ENCODE data around the gene TMTC2. TPM values are rescaled to one million over a fixed set of nuclear protein-coding genes. Genes with fewer than 3 reads are reported as not detected.

The TMTC2 gene
- total and polyA plus RNA-seq, 4 experiments from 2014 or later: 0.09 to 8.2 (median 4.2) TPM

DNA sequence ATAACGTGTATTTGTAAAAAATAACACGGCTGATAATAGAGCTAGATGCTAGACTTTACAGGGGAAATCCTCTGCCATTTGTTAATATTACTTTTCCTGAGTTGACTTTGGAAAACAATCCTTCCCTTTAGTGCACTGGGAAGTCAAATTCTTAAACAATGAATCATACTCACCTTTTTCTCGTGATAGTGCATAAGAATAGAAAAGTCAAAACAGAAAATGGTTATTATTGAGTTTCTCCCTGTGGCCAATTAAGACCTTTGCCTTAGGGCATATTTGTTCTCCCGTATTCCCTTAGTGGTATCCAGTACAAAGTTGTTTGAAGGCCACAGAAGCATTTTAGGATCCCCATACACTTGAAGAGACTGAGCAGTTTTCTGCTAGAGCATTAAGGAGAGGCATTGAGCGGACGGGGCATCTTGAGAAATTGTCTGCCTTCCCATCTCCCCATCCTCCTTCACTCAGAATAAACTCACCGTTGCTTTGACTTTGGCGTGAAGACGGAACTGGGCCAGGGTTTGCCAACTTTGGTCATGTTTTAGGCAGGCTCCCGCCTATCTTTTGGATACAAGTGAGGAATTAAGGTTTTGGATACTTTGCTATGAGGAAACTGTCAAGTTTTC lies 171.3 kb downstream of the TMTC2 start:
- Histone ChIP-seq H3K4me3 (ENCODE audit: low read length in 2 of 2) (no peak overlapping the region), H3K4me1 (ENCODE audit: insufficient read depth, low read length) (no peaks in the 10 kb centered on the region), H3K9me3 (ENCODE audit: control insufficient read depth in 1 of 2, low read length in 2 of 2) (no peaks in the 10 kb centered on the region), H3K36me3 (ENCODE audit: insufficient read depth, low read length) (no peaks in the 10 kb centered on the region), H3K27ac (ENCODE audit: low read depth, low read length) (no peak overlapping the region), H3K27me3 (ENCODE audit: insufficient read depth, low read length) (no peaks in the 10 kb centered on the region)
- no peak for DNase-seq
- CTCF ChIA-PET (ENCODE audit: partially characterized antibody): no interaction called here
- POLR2A ChIA-PET (ENCODE audit: partially characterized antibody): no interaction called here
- Mint-ChIP-seq H3K27me3 (no peaks in the 10 kb centered on the region), H3K36me3 (peaks cover 13 to 30% of the 10 kb centered on the region in 2 donors), H3K4me1 (no peaks in the 10 kb centered on the region), H3K4me3 (no peak overlapping the region), H3K27ac (no peak overlapping the region), H3K9me3 (peaks cover 0 to 3% (median 0%) of the 10 kb centered on the region in 8 donors)
- intact Hi-C loops (cut with micrococcal nuclease): no loop called here

DNA sequence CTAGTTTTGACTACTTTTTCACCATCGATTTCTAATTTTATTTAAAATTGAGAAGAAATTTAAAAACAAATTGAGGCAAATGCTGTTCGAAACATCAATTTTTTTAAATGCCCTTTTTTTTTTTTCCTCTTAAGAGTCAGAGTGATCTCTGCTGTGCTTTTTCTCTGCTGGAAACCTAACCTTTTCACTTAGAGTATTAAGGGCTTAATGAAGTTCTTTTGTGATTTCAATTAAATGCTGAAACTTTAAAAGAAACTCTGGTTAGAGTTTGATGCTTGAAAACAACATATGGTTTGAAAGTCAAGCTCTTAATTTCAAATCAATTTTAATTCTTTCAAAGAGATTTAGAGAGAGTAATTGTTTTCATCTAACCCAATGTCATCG lies 171.8 kb downstream of the TMTC2 start:
- DNase-seq: no peak
- no peaks in the 10 kb centered on the region for H3K4me1 ChIP-seq (ENCODE audit: insufficient read depth, low read length)
- no peaks in the 10 kb centered on the region for H3K4me1 Mint-ChIP-seq
- no peak overlapping the region for H3K27ac ChIP-seq (ENCODE audit: low read depth, low read length)
- no peak overlapping the region for H3K27ac Mint-ChIP-seq
- no peaks in the 10 kb centered on the region for H3K36me3 ChIP-seq (ENCODE audit: insufficient read depth, low read length)
- no peaks in the 10 kb centered on the region for H3K9me3 ChIP-seq (ENCODE audit: control insufficient read depth in 1 of 2, low read length in 2 of 2)
- H3K4me3 ChIP-seq (ENCODE audit: low read length in 2 of 2): no peak overlapping the region
- intact Hi-C loops (cut with micrococcal nuclease): no loop called here
- H3K4me3 Mint-ChIP-seq: no peak overlapping the region
- H3K36me3 Mint-ChIP-seq: peaks cover 13 to 33% of the 10 kb centered on the region in 2 donors
- ChIA-PET POLR2A (ENCODE audit: partially characterized antibody) (no interaction called here), CTCF (ENCODE audit: partially characterized antibody) (no interaction called here)
- no peaks in the 10 kb centered on the region for H3K27me3 Mint-ChIP-seq
- no peaks in the 10 kb centered on the region for H3K27me3 ChIP-seq (ENCODE audit: insufficient read depth, low read length)
- H3K9me3 Mint-ChIP-seq: peaks cover 0 to 5% (median 0%) of the 10 kb centered on the region in 8 donors

DNA sequence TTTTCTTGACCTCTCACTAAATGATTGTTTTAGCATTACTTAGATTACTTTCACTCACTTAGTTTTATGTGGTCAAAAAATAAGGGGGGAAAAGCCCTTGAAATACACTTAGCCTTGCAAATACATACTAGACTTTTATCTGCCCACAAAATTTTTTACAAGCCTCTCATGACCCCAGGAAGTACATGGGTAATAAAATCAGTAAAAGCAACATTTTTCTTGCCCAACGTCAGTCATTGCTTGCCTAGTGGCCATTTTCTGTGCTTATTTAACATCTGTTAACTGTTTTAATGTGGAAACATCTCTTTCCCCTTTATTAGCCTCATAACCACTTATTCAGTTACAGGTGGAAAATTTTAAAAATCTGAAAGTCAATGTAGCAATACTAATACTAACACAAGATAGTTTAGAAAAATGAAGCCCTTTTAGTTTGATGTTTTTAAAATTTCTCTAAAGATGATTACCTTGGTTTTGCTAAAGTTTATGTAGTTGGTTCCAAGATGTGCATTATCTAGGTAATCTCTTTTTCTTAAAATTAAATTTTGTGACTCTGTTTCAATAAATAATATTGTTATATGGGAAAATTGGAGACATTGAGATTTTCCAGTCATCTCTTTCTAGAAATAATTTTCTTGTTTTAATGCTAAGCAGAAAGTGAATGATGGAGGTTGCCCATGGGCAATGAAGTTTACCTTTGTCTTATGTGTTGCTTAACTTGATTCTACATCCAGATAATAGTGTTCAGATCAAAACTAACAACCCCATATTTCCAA lies 175.5 kb downstream of the TMTC2 start:
- Histone ChIP-seq H3K4me3 (ENCODE audit: low read length in 2 of 2) (no peak overlapping the region), H3K36me3 (ENCODE audit: insufficient read depth, low read length) (no peaks in the 10 kb centered on the region), H3K9me3 (ENCODE audit: control insufficient read depth in 1 of 2, low read length in 2 of 2) (no peaks in the 10 kb centered on the region), H3K4me1 (ENCODE audit: insufficient read depth, low read length) (no peaks in the 10 kb centered on the region), H3K27ac (ENCODE audit: low read depth, low read length) (no peak overlapping the region), H3K27me3 (ENCODE audit: insufficient read depth, low read length) (no peaks in the 10 kb centered on the region)
- ChIA-PET CTCF (ENCODE audit: partially characterized antibody) (no interaction called here), POLR2A (ENCODE audit: partially characterized antibody) (no interaction called here)
- Mint-ChIP-seq H3K27ac (no peak overlapping the region), H3K27me3 (no peaks in the 10 kb centered on the region), H3K9me3 (peaks cover 0 to 3% (median 0%) of the 10 kb centered on the region in 8 donors), H3K36me3 (peaks cover 9 to 30% of the 10 kb centered on the region in 2 donors), H3K4me1 (no peaks in the 10 kb centered on the region), H3K4me3 (no peak overlapping the region)
- intact Hi-C loops (cut with micrococcal nuclease): no loop called here
- DNase-seq: no peak

DNA sequence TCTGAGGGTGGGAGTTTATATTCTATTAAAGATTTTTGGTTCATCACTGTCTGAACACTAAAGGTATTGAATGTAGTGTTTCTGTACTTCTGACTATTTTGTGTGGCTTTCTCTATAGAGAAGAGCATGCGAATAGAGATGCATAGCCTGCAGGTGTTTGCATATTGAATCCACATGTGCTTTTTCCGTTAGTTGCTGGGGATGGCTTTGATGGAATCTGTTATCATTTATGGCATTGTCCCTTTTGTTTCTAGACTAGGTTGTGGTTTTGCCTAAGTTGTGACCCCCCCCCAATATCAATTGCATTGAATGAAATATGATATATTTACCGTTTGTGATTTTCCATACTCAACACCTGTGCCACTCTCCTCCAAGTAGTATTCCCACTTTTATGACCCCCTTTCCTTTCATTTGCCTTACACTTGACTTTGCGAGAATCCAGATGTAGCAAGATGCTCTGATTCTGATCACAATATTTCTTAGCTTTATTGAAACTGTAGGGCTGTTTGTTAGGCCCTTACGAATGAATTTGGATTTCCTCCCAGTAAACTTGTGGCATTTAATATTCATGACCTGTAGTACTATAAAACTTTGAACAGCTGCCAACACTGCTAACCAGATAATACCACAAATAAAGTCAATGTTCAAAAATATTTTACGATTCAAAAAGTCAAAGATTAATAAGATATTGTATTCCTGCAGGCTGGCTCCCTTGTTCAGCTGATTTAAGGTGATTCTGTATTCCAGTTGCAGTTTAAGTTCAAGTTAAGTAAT lies 176.4 kb downstream of the TMTC2 start:
- intact Hi-C loops (cut with micrococcal nuclease): no loop called here
- H3K36me3 ChIP-seq (ENCODE audit: insufficient read depth, low read length): no peaks in the 10 kb centered on the region
- no peak overlapping the region for H3K4me3 ChIP-seq (ENCODE audit: low read length in 2 of 2)
- ChIA-PET POLR2A (ENCODE audit: partially characterized antibody) (no interaction called here), CTCF (ENCODE audit: partially characterized antibody) (no interaction called here)
- no peaks in the 10 kb centered on the region for H3K4me1 ChIP-seq (ENCODE audit: insufficient read depth, low read length)
- H3K9me3 ChIP-seq (ENCODE audit: control insufficient read depth in 1 of 2, low read length in 2 of 2): no peaks in the 10 kb centered on the region
- Mint-ChIP-seq H3K27ac (no peak overlapping the region), H3K9me3 (peaks cover 0 to 3% (median 0%) of the 10 kb centered on the region in 8 donors), H3K4me1 (no peaks in the 10 kb centered on the region), H3K36me3 (peaks cover 4 to 23% of the 10 kb centered on the region in 2 donors), H3K27me3 (no peaks in the 10 kb centered on the region), H3K4me3 (no peak overlapping the region)
- H3K27ac ChIP-seq (ENCODE audit: low read depth, low read length): no peak overlapping the region
- DNase-seq: no peak
- no peaks in the 10 kb centered on the region for H3K27me3 ChIP-seq (ENCODE audit: insufficient read depth, low read length)

DNA sequence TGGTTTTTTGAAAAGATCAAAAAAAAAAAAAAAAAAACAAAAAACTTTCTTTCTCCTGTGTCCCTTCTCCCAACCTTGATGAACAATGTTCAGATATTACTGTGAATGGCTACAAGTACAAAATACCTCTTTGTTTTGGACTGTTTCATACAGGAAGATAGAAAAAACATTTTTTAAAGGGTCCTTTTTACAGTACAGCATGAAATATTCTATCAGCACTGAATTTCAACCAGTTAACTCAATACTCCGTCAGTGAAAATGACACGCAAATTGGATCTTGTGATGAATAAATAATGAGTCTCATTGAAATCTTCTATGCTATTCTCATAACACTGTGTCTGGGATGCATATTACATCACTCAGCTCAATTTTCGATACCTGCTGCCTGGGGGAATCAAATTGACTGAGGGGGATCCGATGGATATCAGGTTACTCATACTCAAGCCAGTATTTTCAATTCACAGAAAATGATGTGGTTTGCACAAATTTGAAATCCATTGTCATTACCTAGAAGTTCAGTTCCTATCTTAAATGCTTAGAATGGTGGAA lies 179.6 kb downstream of the TMTC2 start:
- Histone ChIP-seq H3K4me1 (ENCODE audit: insufficient read depth, low read length) (no peaks in the 10 kb centered on the region), H3K4me3 (ENCODE audit: low read length in 2 of 2) (no peak overlapping the region), H3K9me3 (ENCODE audit: control insufficient read depth in 1 of 2, low read length in 2 of 2) (no peaks in the 10 kb centered on the region), H3K36me3 (ENCODE audit: insufficient read depth, low read length) (no peaks in the 10 kb centered on the region), H3K27ac (ENCODE audit: low read depth, low read length) (no peak overlapping the region), H3K27me3 (ENCODE audit: insufficient read depth, low read length) (no peaks in the 10 kb centered on the region)
- DNase-seq: no peak
- no peaks in the 10 kb centered on the region for H3K27me3 Mint-ChIP-seq
- POLR2A ChIA-PET (ENCODE audit: partially characterized antibody): no interaction called here
- CTCF ChIA-PET (ENCODE audit: partially characterized antibody): no interaction called here
- H3K4me1 Mint-ChIP-seq: peaks cover 2 to 5% (median 4%) of the 10 kb centered on the region in 4 donors
- peaks cover 0 to 3% (median 0%) of the 10 kb centered on the region in 8 donors for H3K9me3 Mint-ChIP-seq
- H3K27ac Mint-ChIP-seq: no peak overlapping the region
- peaks cover 0 to 11% of the 10 kb centered on the region in 2 donors for H3K36me3 Mint-ChIP-seq
- intact Hi-C loops (cut with micrococcal nuclease): no loop called here
- H3K4me3 Mint-ChIP-seq: no peak overlapping the region

DNA sequence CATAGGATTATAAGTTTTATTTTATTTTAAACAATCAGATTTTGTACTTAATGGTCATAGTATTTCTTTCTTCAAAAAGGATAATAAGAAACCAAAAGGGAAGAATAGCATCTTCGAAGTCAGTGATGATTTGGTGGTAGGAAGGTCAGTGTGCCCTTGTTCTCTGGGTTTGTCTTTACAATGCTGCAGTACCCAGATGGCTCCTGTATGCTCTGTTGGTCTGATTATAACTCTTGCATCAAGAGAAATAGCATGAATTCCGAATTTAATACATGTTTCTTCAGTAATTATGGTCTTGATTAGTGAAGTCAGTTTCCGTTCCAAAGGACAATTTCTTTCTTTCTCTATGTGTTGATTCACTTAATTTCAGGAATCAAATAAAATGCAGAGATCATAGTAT lies 180.2 kb downstream of the TMTC2 start:
- Mint-ChIP-seq H3K9me3 (peaks cover 0 to 3% (median 0%) of the 10 kb centered on the region in 8 donors), H3K4me3 (no peak overlapping the region), H3K36me3 (peaks cover 0 to 11% of the 10 kb centered on the region in 2 donors), H3K27me3 (no peaks in the 10 kb centered on the region), H3K27ac (no peak overlapping the region), H3K4me1 (peaks cover 2 to 5% (median 4%) of the 10 kb centered on the region in 4 donors)
- no peak overlapping the region for H3K4me3 ChIP-seq (ENCODE audit: low read length in 2 of 2)
- H3K4me1 ChIP-seq (ENCODE audit: insufficient read depth, low read length): no peaks in the 10 kb centered on the region
- no peaks in the 10 kb centered on the region for H3K27me3 ChIP-seq (ENCODE audit: insufficient read depth, low read length)
- H3K27ac ChIP-seq (ENCODE audit: low read depth, low read length): no peak overlapping the region
- no peaks in the 10 kb centered on the region for H3K36me3 ChIP-seq (ENCODE audit: insufficient read depth, low read length)
- CTCF ChIA-PET (ENCODE audit: partially characterized antibody): no interaction called here
- intact Hi-C loops (cut with micrococcal nuclease): no loop called here
- DNase-seq: no peak
- H3K9me3 ChIP-seq (ENCODE audit: control insufficient read depth in 1 of 2, low read length in 2 of 2): no peaks in the 10 kb centered on the region
- POLR2A ChIA-PET (ENCODE audit: partially characterized antibody): no interaction called here
